HG03135 (cell line): Measurements from ENCODE around the gene ZMYM1.
"Not testable (repeated sequence)": the region's sequence is repeated elsewhere in the genome, so short reads cannot be mapped to it uniquely, and the experiment has no call there.

Source experiments
- ATAC-seq: cut with Tn5 transposase; IDR thresholded peaks from one replicate; pipeline ENCODE4 v1.9.1; 2021; ENCODE audit warnings: mild to moderate bottlenecking, moderate library complexity; ENCODE audit not compliant: unreplicated experiment

The ZMYM1 gene

GRCh38 chr1:35073265-35073811 is 5.8 kb upstream of the ZMYM1 start:
- ATAC-seq: no peak

DNA sequence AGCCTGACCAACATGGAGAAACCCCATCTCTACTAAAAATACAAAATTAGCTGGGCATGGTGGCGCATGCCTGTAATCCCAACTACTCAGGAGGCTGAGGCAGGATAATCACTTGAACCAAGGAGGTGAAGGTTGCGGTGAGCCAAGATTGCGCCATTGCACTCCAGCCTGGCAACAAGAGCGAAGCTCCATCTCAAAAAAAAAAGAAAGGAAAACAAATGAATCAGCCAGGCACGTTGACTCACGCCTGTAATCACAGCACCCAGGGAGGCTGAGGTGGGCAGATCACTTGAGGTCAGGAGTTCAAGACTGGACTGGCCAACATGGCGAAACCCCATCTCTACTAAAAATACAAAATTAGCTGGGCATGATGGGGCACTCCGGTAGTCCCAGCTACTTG is 2.8 kb upstream of the ZMYM1 start:
- not testable (repeated sequence) for ATAC-seq

DNA sequence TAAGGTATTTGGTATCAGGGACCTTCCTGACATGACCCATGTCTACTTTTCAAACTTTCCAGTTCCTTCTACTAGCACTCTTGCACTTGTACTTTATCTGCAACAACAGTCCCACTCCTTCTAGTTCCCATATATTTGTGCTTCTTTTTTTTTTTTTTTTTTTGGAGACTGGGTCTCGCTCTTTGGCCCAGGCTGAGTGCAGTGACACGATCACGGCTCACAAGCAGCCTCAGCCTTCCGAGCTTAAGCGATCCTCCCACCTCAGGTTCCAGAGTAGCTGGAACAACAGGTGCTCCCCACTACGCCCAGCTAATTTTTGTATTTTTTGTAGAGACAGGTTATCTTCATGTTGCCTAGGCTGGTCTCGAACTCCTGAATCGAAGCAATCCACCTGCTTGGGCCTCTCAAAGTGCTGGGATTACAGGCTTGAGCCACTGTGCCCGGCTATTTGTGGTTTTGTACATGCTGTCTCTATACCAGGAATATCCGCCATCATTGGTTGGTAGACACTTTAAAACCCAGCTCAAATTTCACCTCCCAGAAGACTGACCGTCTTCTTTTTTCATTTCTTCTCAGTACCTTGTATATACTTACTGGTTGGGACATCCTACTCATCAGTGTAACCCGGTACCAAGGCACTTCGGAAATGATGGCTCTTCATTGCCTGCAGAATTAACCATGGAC is 1.1 kb downstream of the ZMYM1 start:
- no peak for ATAC-seq

- no peak for ATAC-seq
Observed at GRCh38 chr1:35085421-35085820, 6.2 kb downstream of the ZMYM1 start.

- ATAC-seq: no peak
Observed at GRCh38 chr1:35097224-35097623, 18.0 kb downstream of the ZMYM1 start.

DNA sequence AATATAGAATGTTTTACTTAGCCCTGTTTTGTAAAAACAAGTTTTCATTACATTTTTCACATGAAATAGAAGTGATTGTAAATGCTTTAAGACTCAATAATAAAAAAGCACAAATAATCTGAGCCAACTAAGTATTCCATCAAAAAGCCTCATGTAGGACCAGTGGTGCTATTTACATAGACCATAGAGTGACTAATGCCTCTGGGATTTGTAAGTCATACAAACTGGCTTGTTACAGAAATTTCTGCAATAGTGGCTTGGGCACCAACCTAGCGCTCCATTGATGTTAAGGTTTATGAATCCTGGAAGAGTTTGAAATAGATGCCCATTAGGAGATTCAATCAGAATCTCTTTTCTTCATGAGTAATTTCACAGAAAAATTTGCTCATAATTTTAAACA is 31.9 kb downstream of the ZMYM1 start:
- no peak for ATAC-seq

GRCh38 chr1:35112668-35113067 is 33.5 kb downstream of the ZMYM1 start:
- no peak for ATAC-seq

GRCh38 chr1:35115459-35116383 is 36.5 kb downstream of the ZMYM1 start:
- ATAC-seq: no peak

DNA sequence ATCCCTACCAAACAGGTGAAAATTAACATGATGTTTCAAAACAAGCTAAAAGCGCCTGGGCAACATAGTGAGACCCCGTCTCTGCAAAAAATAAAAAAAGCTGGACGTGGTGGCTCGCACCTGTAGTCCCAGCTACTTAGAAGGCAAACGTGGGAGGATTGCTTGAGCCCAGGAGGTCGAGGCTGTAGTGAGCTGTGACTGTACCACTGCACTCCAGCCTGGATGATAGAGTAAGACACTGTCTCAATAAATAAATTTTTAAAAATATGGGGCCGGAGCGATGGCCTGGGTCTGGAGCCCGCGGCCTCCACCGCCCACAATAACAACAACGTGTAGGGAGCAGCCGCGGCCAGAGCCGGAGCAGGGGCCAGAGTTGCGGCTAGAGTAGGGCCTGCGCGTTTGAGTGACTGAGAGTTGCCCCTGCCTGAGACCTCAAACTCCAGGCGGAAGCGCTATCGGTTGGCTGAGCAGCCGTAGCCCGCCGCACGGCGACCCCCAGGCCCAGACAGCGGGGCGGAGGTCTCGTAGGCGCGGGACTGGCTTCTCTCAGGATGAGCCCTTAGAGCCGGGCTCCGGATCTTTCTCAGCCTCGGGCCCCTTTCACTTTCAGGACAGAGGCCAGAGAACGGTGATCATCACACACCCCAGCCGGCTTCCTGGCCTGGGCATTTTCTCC is 41.4 kb downstream of the ZMYM1 start:
- ATAC-seq: peak; percentile 54

DNA sequence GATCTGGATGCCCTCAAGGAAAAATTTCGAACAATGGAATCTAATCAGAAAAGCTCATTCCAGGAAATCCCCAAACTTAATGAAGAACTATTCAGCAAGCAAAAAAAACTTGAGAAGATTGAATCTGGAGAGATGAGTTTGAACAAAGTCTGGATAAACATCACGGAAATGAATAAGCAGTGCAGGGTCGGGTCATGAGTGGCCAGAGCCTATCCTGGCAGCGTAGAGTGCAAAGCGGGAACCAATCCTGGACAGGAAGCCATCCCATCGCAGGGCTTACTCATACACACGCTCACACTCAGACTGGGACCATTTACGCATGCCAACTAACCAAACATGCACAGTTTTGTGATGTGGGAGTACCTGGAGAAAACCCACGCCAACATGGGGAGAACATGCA is 43.1 kb downstream of the ZMYM1 start:
- ATAC-seq: no peak

DNA sequence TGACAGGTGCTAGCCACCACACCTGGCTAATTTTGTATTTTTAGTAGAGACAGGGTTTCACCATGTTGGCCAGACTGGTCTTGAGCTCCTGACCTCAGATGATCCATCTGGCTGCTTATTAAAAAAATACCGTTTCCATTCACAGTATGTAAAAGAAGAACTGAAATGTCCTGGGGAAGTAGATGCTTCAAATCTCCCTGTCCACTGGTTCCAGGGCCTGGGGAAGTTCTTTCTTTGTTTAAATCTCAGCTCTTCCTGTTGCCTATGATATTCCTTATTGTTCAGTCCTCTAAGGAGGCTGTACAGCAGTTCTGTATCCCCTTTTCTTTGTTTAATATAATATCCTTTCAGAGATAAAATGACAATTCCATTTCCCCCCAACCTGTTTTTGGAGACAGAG is 47.4 kb downstream of the ZMYM1 start:
- ATAC-seq: no peak

DNA sequence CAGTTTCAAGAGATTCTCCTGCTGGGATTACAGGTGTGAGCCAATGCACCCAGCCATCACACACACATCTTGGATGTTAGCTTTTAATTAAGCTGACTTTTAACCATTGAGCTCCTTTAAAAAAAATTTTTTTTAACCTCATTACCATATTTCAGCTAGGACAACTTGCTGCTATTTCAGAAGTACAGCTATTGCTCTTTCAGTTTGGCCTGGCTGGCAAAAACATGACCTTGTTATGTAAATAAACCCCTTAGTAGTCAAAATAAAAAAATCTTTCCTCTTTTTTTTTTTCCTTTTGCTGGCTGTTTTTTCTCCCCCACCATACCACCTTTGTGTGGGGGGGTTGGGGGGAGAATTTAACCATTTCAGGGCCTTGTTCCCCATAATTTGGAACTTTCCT is 49.9 kb downstream of the ZMYM1 start:
- ATAC-seq: no peak

GRCh38 chr1:35136780-35137179 is 57.6 kb downstream of the ZMYM1 start:
- no peak for ATAC-seq

DNA sequence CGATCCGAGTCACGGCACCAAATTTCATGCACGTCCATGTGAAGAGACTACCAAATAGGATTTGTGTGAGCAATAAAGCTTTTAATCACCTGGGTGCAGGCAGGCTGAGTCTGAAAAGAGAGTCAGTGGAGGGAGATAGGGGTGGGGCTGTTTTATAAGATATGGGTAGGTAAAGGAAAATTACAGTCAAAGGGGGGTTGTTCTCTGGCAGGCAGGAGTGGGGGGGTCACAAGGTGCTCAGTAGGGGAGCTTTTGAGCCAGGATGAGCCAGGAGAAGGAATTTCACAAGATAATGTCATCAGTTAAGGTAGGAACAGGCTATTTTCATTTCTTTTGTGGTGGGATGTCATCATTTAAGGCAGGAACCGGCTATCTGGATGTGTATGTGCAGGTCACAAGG is 58.4 kb downstream of the ZMYM1 start:
- not testable (repeated sequence) for ATAC-seq

DNA sequence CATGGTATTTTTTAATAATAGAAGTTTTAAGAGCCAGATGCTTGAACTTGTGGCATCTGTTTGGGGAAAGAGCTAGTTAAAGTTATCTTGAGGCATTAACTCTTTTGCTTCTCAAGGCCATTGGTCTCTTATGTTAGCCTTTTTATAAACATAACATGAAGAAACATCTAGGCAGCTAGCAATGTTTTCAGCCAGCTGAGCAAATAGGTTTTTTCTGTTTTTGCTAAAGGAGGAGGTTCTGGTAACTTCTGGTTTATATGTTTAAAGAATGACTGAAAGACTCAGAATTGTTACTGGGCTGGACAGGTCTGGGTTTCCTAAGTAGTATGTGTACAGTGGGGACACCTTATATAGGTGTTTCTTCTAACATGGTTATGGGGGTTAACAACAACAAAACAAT is 63.1 kb downstream of the ZMYM1 start:
- not testable (repeated sequence) for ATAC-seq

GRCh38 chr1:35142728-35143127 is 63.5 kb downstream of the ZMYM1 start:
- not testable (repeated sequence) for ATAC-seq

DNA sequence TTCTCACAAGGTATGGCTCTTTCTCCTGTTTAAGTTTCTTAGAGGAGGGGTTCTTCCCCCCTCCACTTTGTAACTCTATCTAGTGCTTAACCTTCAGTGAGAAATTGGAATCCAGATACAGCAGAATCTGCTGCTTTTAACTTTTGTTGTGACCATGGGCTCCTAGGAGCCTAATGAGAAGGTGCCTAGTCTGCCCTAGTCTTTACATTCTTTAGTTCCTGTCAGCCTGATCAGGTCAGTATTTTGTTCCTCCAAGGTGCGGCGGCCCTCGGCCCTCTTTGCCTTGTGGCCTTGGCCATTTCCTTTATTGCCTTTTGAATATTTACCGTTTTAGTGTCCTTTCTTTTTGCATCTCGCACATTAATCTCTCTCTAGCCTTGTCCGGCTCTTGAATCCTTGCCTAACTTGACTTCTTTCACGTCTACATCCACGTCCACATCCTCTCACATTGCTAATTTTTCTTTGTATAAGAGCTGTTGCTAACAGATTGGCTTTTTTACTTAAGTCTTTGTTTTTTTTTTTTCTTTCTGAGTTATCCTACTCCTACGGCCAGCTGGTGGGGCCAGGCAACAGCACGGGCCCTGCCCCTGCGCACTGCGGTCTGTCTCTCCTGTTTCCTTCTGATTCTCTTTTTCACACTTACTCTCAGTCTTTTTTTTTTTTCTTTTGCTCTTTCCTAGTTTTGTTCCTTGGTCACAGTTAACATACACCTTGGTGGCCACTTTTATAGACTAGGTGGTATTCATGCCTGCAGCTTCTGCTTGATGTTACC is 64.7 kb downstream of the ZMYM1 start:
- ATAC-seq: no peak

DNA sequence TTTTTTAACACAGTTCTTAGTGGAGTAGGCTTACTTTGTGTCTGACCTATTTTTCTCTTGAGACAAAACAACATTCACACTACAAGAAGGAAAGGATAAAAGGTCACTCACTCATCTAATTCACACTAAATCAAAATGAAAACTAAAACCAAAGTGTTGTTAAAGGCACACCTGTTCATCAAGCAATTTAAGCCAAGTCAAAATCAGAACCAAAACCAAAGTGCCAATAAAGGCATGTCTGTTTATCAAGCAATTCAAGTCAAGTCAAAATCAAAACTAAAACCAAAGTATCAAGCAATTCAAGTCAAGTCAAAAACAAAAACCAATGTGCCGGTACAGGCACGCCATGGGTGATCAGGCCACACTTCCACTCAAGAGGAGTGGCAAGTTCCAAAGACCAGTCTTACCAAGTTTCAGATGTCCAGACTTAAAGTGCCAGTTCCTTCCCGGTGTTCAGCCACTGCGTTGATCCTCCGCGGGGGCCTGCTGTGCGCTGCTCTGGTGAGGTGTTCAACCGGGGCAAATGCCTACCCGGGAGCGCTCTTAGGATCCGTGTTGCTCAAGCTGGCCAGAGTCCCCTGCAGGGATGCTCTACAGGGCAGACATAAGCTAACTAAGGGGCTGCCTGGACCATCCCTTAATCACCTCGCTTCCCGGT is 66.8 kb downstream of the ZMYM1 start:
- ATAC-seq: not testable (repeated sequence)

GRCh38 chr1:35151220-35151619 is 72.0 kb downstream of the ZMYM1 start:
- ATAC-seq: no peak

- ATAC-seq: no peak
Observed at GRCh38 chr1:35164893-35165292, 85.7 kb downstream of the ZMYM1 start.
